ENCODE results near the gene SPATA17.

The SPATA17 gene

DNA sequence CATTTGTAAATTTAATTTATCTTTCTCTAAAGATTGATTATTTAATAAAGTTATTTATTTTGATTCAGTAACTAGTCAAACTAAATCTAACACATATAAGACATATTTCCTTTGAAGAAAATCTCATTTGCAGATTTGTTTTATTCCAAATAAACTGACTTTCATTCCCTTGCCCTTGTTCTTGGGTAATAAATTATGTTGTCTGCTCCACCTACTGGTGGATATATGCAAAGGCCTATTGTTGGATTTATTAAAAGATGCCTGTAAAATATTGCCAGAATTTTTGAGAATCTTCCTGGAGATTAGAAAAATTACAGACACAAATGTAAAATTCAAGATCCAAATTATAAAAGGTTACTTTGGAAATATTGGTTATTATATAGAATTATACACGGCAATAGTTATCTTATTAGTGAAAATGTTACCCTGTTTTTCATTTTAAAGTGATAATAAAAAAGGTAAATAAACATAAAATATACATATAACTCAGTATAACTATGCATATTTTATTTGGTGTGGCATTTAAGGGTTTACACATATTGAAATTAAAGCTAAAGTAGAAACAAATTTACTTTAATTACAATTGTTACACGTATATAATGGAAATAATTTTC lies 116.1 kb downstream of the SPATA17 start:
- H3K9me2 ChIP-seq (replicated peaks; ENCODE audit: insufficient read depth, low read length): no peaks in the 10 kb centered on the region
- no peak overlapping the region for H3K4me2 ChIP-seq (ENCODE audit: low read depth, low read length, poor library complexity, severe bottlenecking)
- no peak overlapping the region for H3K9ac ChIP-seq (ENCODE audit: low read length)
- TF ChIP-seq EZH2phosphoT487 (conservative IDR thresholded peaks at IDR 0.05; ENCODE audit: low read length): no peak
- TF ChIP-seq, protein P1, sequence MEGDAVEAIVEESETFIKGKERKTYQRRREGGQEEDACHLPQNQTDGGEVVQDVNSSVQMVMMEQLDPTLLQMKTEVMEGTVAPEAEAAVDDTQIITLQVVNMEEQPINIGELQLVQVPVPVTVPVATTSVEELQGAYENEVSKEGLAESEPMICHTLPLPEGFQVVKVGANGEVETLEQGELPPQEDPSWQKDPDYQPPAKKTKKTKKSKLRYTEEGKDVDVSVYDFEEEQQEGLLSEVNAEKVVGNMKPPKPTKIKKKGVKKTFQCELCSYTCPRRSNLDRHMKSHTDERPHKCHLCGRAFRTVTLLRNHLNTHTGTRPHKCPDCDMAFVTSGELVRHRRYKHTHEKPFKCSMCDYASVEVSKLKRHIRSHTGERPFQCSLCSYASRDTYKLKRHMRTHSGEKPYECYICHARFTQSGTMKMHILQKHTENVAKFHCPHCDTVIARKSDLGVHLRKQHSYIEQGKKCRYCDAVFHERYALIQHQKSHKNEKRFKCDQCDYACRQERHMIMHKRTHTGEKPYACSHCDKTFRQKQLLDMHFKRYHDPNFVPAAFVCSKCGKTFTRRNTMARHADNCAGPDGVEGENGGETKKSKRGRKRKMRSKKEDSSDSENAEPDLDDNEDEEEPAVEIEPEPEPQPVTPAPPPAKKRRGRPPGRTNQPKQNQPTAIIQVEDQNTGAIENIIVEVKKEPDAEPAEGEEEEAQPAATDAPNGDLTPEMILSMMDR (IDR thresholded peaks at IDR 0.05; ENCODE audit: insufficient read depth, low read length, poor library complexity, severe bottlenecking): peak; percentile 61
- no peaks in the 10 kb centered on the region for H4K20me1 ChIP-seq (ENCODE audit: low read depth, low read length)
- H3F3A ChIP-seq (ENCODE audit: insufficient read depth): no peaks in the 10 kb centered on the region
- H2AFZ ChIP-seq (ENCODE audit: low read depth, low read length, severe bottlenecking): no peak overlapping the region
- no peaks in the 10 kb centered on the region for H3K36me3 ChIP-seq (ENCODE audit: low read length)
- no peaks in the 10 kb centered on the region for H3K9me3 ChIP-seq (ENCODE audit: insufficient read depth, low read length)
- H3K79me2 ChIP-seq (ENCODE audit: insufficient read depth, low read length): no peaks in the 10 kb centered on the region
- H3K27ac ChIP-seq (ENCODE audit: low read depth, low read length): no peak overlapping the region
- H3K27me3 ChIP-seq (ENCODE audit: low read length): no peaks in the 10 kb centered on the region
- H3K4me3 ChIP-seq (ENCODE audit: insufficient read depth, low read length, poor library complexity, severe bottlenecking): no peak overlapping the region

DNA sequence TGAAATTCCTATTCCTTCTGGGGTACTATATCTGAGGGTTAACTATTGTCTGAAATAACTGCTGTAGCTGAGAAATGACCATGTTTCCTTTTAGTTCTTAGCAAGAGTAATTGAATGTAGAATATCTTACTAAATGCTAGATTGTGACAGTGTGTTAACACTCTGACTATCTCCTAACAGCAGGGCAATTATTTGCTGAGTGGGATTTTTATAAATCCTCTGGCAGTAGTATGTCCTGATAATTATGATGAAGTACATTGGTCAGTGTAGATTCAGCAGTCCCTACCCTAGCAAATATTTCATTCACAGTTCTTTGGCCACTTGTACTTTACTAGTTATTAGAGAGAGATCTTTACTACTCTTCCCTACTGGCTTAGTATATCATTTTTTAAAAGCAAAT lies 138.6 kb downstream of the SPATA17 start:
- H2AFZ ChIP-seq (ENCODE audit: low read depth, low read length, severe bottlenecking): no peak overlapping the region
- no peaks in the 10 kb centered on the region for H4K20me1 ChIP-seq (ENCODE audit: low read depth, low read length)
- TF ChIP-seq, protein P1 (IDR thresholded peaks at IDR 0.05; ENCODE audit: insufficient read depth, low read length, poor library complexity, severe bottlenecking): no peak
- no peak for TF ChIP-seq EZH2phosphoT487 (conservative IDR thresholded peaks at IDR 0.05; ENCODE audit: low read length)
- H3K36me3 ChIP-seq (ENCODE audit: low read length): no peaks in the 10 kb centered on the region
- no peaks in the 10 kb centered on the region for H3F3A ChIP-seq (ENCODE audit: insufficient read depth)
- H3K9me2 ChIP-seq (replicated peaks; ENCODE audit: insufficient read depth, low read length): no peaks in the 10 kb centered on the region
- no peak overlapping the region for H3K4me3 ChIP-seq (ENCODE audit: insufficient read depth, low read length, poor library complexity, severe bottlenecking)
- H3K27ac ChIP-seq (ENCODE audit: low read depth, low read length): no peak overlapping the region
- no peaks in the 10 kb centered on the region for H3K79me2 ChIP-seq (ENCODE audit: insufficient read depth, low read length)
- H3K27me3 ChIP-seq (ENCODE audit: low read length): no peaks in the 10 kb centered on the region
- no peaks in the 10 kb centered on the region for H3K9me3 ChIP-seq (ENCODE audit: insufficient read depth, low read length)
- no peak overlapping the region for H3K4me2 ChIP-seq (ENCODE audit: low read depth, low read length, poor library complexity, severe bottlenecking)
- H3K9ac ChIP-seq (ENCODE audit: low read length): no peak overlapping the region

DNA sequence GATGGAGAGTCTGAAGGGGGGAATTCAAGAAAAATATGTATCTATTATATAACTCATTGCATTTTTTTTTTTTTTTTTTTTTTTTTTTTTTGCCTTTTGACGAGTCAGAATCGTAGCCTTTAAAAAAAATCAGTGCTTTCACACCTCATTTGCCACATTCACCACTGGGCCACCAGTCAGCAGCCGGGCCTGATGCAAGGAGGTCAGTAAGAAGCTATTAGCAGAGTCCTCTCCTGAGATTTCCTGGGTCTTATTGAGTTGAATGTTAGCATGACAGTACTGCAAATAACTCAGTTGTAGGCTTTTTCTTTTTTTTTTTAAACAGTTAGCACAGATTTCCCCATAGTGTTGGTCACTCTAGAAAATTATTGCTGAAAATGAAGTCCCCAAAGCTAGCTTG lies 139.8 kb downstream of the SPATA17 start:
- no peaks in the 10 kb centered on the region for H3K36me3 ChIP-seq (ENCODE audit: low read length)
- no peaks in the 10 kb centered on the region for H3K9me3 ChIP-seq (ENCODE audit: insufficient read depth, low read length)
- no peaks in the 10 kb centered on the region for H4K20me1 ChIP-seq (ENCODE audit: low read depth, low read length)
- no peak for TF ChIP-seq EZH2phosphoT487 (conservative IDR thresholded peaks at IDR 0.05; ENCODE audit: low read length)
- TF ChIP-seq, protein P1 (IDR thresholded peaks at IDR 0.05; ENCODE audit: insufficient read depth, low read length, poor library complexity, severe bottlenecking): no peak
- no peak overlapping the region for H3K9ac ChIP-seq (ENCODE audit: low read length)
- H3F3A ChIP-seq (ENCODE audit: insufficient read depth): no peaks in the 10 kb centered on the region
- H3K27ac ChIP-seq (ENCODE audit: low read depth, low read length): no peak overlapping the region
- no peak overlapping the region for H2AFZ ChIP-seq (ENCODE audit: low read depth, low read length, severe bottlenecking)
- H3K4me2 ChIP-seq (ENCODE audit: low read depth, low read length, poor library complexity, severe bottlenecking): no peak overlapping the region
- H3K27me3 ChIP-seq (ENCODE audit: low read length): no peaks in the 10 kb centered on the region
- no peaks in the 10 kb centered on the region for H3K9me2 ChIP-seq (replicated peaks; ENCODE audit: insufficient read depth, low read length)
- H3K79me2 ChIP-seq (ENCODE audit: insufficient read depth, low read length): no peaks in the 10 kb centered on the region
- no peak overlapping the region for H3K4me3 ChIP-seq (ENCODE audit: insufficient read depth, low read length, poor library complexity, severe bottlenecking)
